Right lobe of liver (tissue), 6 donors: ENCODE results near the gene RAB30. TPM values are rescaled to one million over a fixed set of nuclear protein-coding genes. Genes with fewer than 3 reads are reported as not detected.

ENCODE experiments used
- ATAC-seq, 4 donors: fragments of 200-7000 bp; cut with Tn5 transposase; one replicate each; pipeline ENCODE4 v1.9.1; 2020; ENCODE audit warnings: mild to moderate bottlenecking in 4 of 4, moderate library complexity in 4 of 4
- DNase-seq, 3 donors: peaks; one replicate each; pipeline ENCODE4 v3.0.0-alpha.2; 2020
- H3K27ac ChIP-seq, 3 donors: fragments of 200-600 bp; one replicate each; pipeline ENCODE4 v1.8.0; 2022
- H3K27me3 ChIP-seq, 2 donors: fragments of 200-600 bp; one replicate each; pipeline ENCODE4 v1.8.0; 2022
- H3K36me3 ChIP-seq, 4 donors: fragments of 200-600 bp; sonication (generic) in 1 of 4; one replicate each; pipeline versions ENCODE4 v1.5.1 to v1.8.0; 2017 to 2022; ENCODE audit warnings: control low read depth in 1 of 4
- H3K4me1 ChIP-seq, 4 donors: fragments of 200-600 bp; sonication (generic) in 1 of 4; one replicate each; pipeline versions ENCODE4 v1.5.1 to v1.8.0; 2017 to 2022; ENCODE audit warnings: control low read depth in 1 of 4
- H3K4me3 ChIP-seq, 3 donors: fragments of 200-600 bp; one replicate each; pipeline ENCODE4 v1.8.0; 2022
- H3K9me3 ChIP-seq, 4 donors: fragments of 200-600 bp; sonication (generic) in 1 of 4; one replicate each; pipeline versions ENCODE4 v1.5.1 to v1.8.0; 2017 to 2022; ENCODE audit warnings: control low read depth in 1 of 4
- CTCF ChIP-seq, 4 donors: fragments of 200-600 bp in 3 of 4; fragments of 450-650 bp in 1 of 4; IDR thresholded peaks; one replicate each; pipeline versions ENCODE4 v1.5.1 to v1.8.0; 2016 to 2022; ENCODE audit warnings: antibody characterized with exemption in 4 of 4, mild to moderate bottlenecking in 2 of 4
- POLR2A ChIP-seq: fragments of 450-650 bp; IDR thresholded peaks from one replicate; pipeline ENCODE4 v1.6.1; 2017; ENCODE audit warnings: antibody characterized with exemption, mild to moderate bottlenecking
- WGBS: methylation state at CpG from one replicate; pipeline ENCODE4 v1.1.6; 2018; ENCODE audit warnings: low coverage, low lambda C conversion rate; ENCODE audit not compliant: insufficient coverage; ENCODE audit errors: missing lambda C conversion rate; 5-methylcytosine and 5-hydroxymethylcytosine counted together
- intact Hi-C, 2 donors: fragments of 100-400 bp; cut with DNase I; formaldehyde crosslinking; loops; one replicate each; pipeline versions ENCODE4 v1.11.2 to v1.14.1; 2022
- long read RNA-seq: library from polyadenylated mRNA; unstranded; transcript quantifications from one replicate; pipeline ENCODE4 v2.0.0, GENCODE V29; 2019
- total RNA-seq, 6 experiments: library from RNA; depleted of rRNA in 2 of 6; stranded (reverse); fragments of >200 nt in 2 of 6; fragmentation: NEBNext Ultra II Directional in 3 of 6; extraction: Animal tissue kit (Norgen Biotek cat#: 25700) in 3 of 6; gene quantifications; one replicate each; pipeline versions ENCODE4 v1.1.0 to v1.2.4, GENCODE V29; 2016 to 2023
- donor health status: DM: no; HTN: yes; CAD: no.
- donor health status: DM: no; HTN: no; CAD: no.
- donor health status: DM: no; HTN: no; CAD: no.
- donor health status: DM: no; HTN: yes; CAD: no.
- donor health status: DM: no; HTN: yes; CAD: no.

Gene RAB30
- 1 to 10 TPM; 4.1 to 9.6 (median 6.7) TPM for total RNA-seq
- long read RNA-seq, partial matches to known transcripts, result 0 of 1 reads
- long read RNA-seq, other reads (novel, unspliced or antisense), result 0 of 1 reads

- Histone ChIP-seq H3K27ac (peak within 1 kb of the TSS; percentile 93 to 96 (median 94)), H3K4me1 (peaks cover 0 to 34% (median 7%) of the 10 kb centered on the region in 4 donors), H3K36me3 (peaks cover 0 to 9% (median 0%) of the 10 kb centered on the region in 4 donors), H3K27me3 (no peaks in the 10 kb centered on the region), H3K4me3 (peak within 1 kb of the TSS; percentile 76 to 84 (median 79)), H3K9me3 (no peaks in the 10 kb centered on the region)
- TF ChIP-seq POLR2A, result peak; percentile 96
- TF ChIP-seq CTCF (IDR thresholded peaks at IDR 0.05), result no peak
- under 1% methylated on average over 27 of the region's 35 CpGs for WGBS
- intact Hi-C loops, result loop anchor here in 1 of 2 donors (10.0 kb wide), 1 partner anchor 167 kb away; the partner anchor contains the start of genes DDIAS and PRCP
- peak; percentile 94 to 98 (median 96) for DNase-seq
- ATAC-seq, result peak; percentile 95 to 99 (median 98)
These were observed at the start of gene RAB30 for GRCh38 chr11:83071567-83072349. Gene RAB30 (minus strand): TSS chr11:83071897. CDS start chr11:82997316, 74,581 bp downstream.

- TF ChIP-seq CTCF (IDR thresholded peaks at IDR 0.05), result no peak
- Histone ChIP-seq H3K36me3 (no peaks in the 10 kb centered on the region), H3K9me3 (no peaks in the 10 kb centered on the region), H3K27ac (no peak overlapping the region), H3K4me1 (peaks cover 0 to 34% (median 6%) of the 10 kb centered on the region in 4 donors), H3K4me3 (no peak overlapping the region), H3K27me3 (no peaks in the 10 kb centered on the region)
- no peak for ATAC-seq
- intact Hi-C loops, result no loop called here
- DNase-seq, result no peak
These were observed 48.6 kb upstream of the RAB30 start for GRCh38 chr11:83120327-83120726.

- Histone ChIP-seq H3K4me3 (no peak overlapping the region), H3K36me3 (no peaks in the 10 kb centered on the region), H3K9me3 (no peaks in the 10 kb centered on the region), H3K27ac (peak overlapping the region in 1 of 3 donors; percentile 69), H3K27me3 (no peaks in the 10 kb centered on the region), H3K4me1 (peaks cover 0 to 37% (median 6%) of the 10 kb centered on the region in 4 donors)
- TF ChIP-seq CTCF (IDR thresholded peaks at IDR 0.05) (no peak), POLR2A (no peak)
- WGBS, result 53% methylated on average over 3 of the region's 3 CpGs
- DNase-seq (no peak), ATAC-seq (no peak)
- intact Hi-C loops, result no loop called here
These were observed 47.5 kb upstream of the RAB30 start for GRCh38 chr11:83119216-83119615.

- Histone ChIP-seq H3K4me3 (no peak overlapping the region), H3K27me3 (no peaks in the 10 kb centered on the region), H3K36me3 (no peaks in the 10 kb centered on the region), H3K4me1 (peaks cover 0 to 37% (median 6%) of the 10 kb centered on the region in 4 donors), H3K27ac (peak overlapping the region in 2 of 3 donors; percentile 69 to 80), H3K9me3 (no peaks in the 10 kb centered on the region)
- ATAC-seq, result peak; percentile 30 to 62 (median 31)
- TF ChIP-seq CTCF (IDR thresholded peaks at IDR 0.05) (no peak), POLR2A (no peak)
- no peak for DNase-seq
- intact Hi-C loops, result no loop called here
These were observed 47.1 kb upstream of the RAB30 start for GRCh38 chr11:83118814-83119213.
